Measurements from ENCODE around the gene LRP10.

DNA sequence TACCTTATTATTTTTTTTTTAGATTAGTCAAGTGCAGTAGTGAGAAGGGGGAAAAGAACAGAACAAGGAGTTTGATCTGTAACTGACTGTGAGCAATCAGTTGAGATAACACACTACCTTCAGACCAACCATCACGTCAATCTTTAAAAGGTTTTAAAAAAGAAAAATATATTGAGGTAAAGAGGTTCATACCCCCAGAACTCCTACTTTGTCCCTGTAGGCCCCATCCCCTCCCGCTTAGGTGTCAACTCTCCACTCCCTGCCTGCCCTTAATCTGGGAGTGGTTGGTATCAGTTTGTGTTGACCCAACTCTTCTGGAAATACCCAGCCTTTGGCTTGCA lies 19.0 kb upstream of the LRP10 start:
- TF ChIP-seq CTCF (IDR thresholded peaks at IDR 0.05) (no peak), EZH2 (IDR thresholded peaks at IDR 0.05) (no peak), EZH2phosphoT487 (IDR thresholded peaks at IDR 0.05) (no peak)

Data from neural progenitor cell (in vitro differentiated cells).